ENCODE results near the gene ULK4. TPM values are rescaled to one million over a fixed set of nuclear protein-coding genes. Genes with fewer than 3 reads are reported as not detected.
"Not testable (repeated sequence)": the region's sequence is repeated elsewhere in the genome, so short reads cannot be mapped to it uniquely, and the experiment has no call there.

Gene ULK4
- polyA plus RNA-seq, 4 donors = 2.7 to 5.6 (median 5.1) TPM

- no peak for DNase-seq (ENCODE audit: low read depth in 4 of 4, low spot score in 3 of 4)
These were observed 264.2 kb downstream of the ULK4 start for GRCh38 chr3:41697702-41698101.

GRCh38 chr3:41695806-41696205 is 266.1 kb downstream of the ULK4 start:
- not testable (repeated sequence) for DNase-seq (ENCODE audit: low read depth in 4 of 4, low spot score in 3 of 4)

GRCh38 chr3:41693799-41694198 is 268.1 kb downstream of the ULK4 start:
- no peak for DNase-seq (ENCODE audit: low read depth in 4 of 4, low spot score in 3 of 4)

GRCh38 chr3:41690766-41691563 is 270.9 kb downstream of the ULK4 start:
- no peak for DNase-seq (ENCODE audit: low read depth in 4 of 4, low spot score in 3 of 4)

- no peak for DNase-seq (ENCODE audit: low read depth in 4 of 4, low spot score in 3 of 4)
These were observed 273.1 kb downstream of the ULK4 start for GRCh38 chr3:41688595-41689380.

GRCh38 chr3:41684797-41685735 is 276.8 kb downstream of the ULK4 start:
- no peak for DNase-seq (ENCODE audit: low read depth in 4 of 4, low spot score in 3 of 4)

- DNase-seq (ENCODE audit: low read depth in 4 of 4, low spot score in 3 of 4) = no peak
These were observed 278.1 kb downstream of the ULK4 start for GRCh38 chr3:41683666-41684350.

GRCh38 chr3:41682996-41683395 is 278.9 kb downstream of the ULK4 start:
- DNase-seq (ENCODE audit: low read depth in 4 of 4, low spot score in 3 of 4) = no peak

- DNase-seq (ENCODE audit: low read depth in 4 of 4, low spot score in 3 of 4) = no peak
These were observed 279.5 kb downstream of the ULK4 start for GRCh38 chr3:41682382-41682781.

- DNase-seq (ENCODE audit: low read depth in 4 of 4, low spot score in 3 of 4) = no peak
These were observed 280.4 kb downstream of the ULK4 start for GRCh38 chr3:41681479-41681878.

- DNase-seq (ENCODE audit: low read depth in 4 of 4, low spot score in 3 of 4) = no peak
These were observed 282.5 kb downstream of the ULK4 start for GRCh38 chr3:41679374-41679773.

GRCh38 chr3:41675102-41675501 is 286.8 kb downstream of the ULK4 start:
- DNase-seq (ENCODE audit: low read depth in 4 of 4, low spot score in 3 of 4) = not testable (repeated sequence)

- no peak for DNase-seq (ENCODE audit: low read depth in 4 of 4, low spot score in 3 of 4)
These were observed 287.5 kb downstream of the ULK4 start for GRCh38 chr3:41674449-41674848.

- DNase-seq (ENCODE audit: low read depth in 4 of 4, low spot score in 3 of 4) = no peak
These were observed 288.3 kb downstream of the ULK4 start for GRCh38 chr3:41673650-41674049.

- DNase-seq (ENCODE audit: low read depth in 4 of 4, low spot score in 3 of 4) = no peak
These were observed 293.5 kb downstream of the ULK4 start for GRCh38 chr3:41668379-41668778.

GRCh38 chr3:41662288-41662687 is 299.6 kb downstream of the ULK4 start:
- no peak for DNase-seq (ENCODE audit: low read depth in 4 of 4, low spot score in 3 of 4)

- DNase-seq (ENCODE audit: low read depth in 4 of 4, low spot score in 3 of 4) = no peak
These were observed 300.1 kb downstream of the ULK4 start for GRCh38 chr3:41661796-41662195.

- DNase-seq (ENCODE audit: low read depth in 4 of 4, low spot score in 3 of 4) = no peak
These were observed 301.4 kb downstream of the ULK4 start for GRCh38 chr3:41660510-41660909.

- peak in 1 of 4 donors; percentile 9 for DNase-seq (ENCODE audit: low read depth in 4 of 4, low spot score in 3 of 4)
These were observed 308.2 kb downstream of the ULK4 start for GRCh38 chr3:41653571-41654239.

- no peak for DNase-seq (ENCODE audit: low read depth in 4 of 4, low spot score in 3 of 4)
These were observed 309.0 kb downstream of the ULK4 start for GRCh38 chr3:41652931-41653330.

Measured in left renal pelvis (tissue), 4 donors.